PC-3 (cell line): ENCODE results near the gene CKB. TPM values are rescaled to one million over a fixed set of nuclear protein-coding genes. Genes with fewer than 3 reads are reported as not detected.

Experiments used
- ATAC-seq: fragments of 200-7000 bp; cut with Tn5 transposase; 2 replicates; pipeline ENCODE4 v1.9.1; 2020; ENCODE audit warnings: mild to moderate bottlenecking, moderate library complexity
- BruUV-seq: library from RNA; stranded (reverse); fragments of 400-500 nt; replicated peaks from 2 replicates; lab custom pipeline; 2021; lab: Mats Ljungman, UMichigan
- CTCF ChIA-PET: fragments of 300-600 bp; sonication (Branson Sonifier 250); formaldehyde crosslinking; loops from one replicate; lab custom pipeline; 2022; ENCODE audit warnings: antibody characterized with exemption; lab: Charles Lee
- POLR2A ChIA-PET: fragments of 300-600 bp; sonication (Branson Sonifier 250); formaldehyde crosslinking; loops from one replicate; lab custom pipeline; 2022; ENCODE audit warnings: antibody characterized with exemption; ENCODE audit not compliant: unreplicated experiment; lab: Charles Lee
- DNase-seq: peaks from one replicate; pipeline ENCODE4 v3.0.0-alpha.2; 2015
- H2AFZ ChIP-seq: fragments of 300-600 bp; sonication (generic); 2 replicates; pipeline ENCODE4 v1.6.0; 2016; ENCODE audit warnings: antibody characterized with exemption, low read length
- H3F3A ChIP-seq: fragments of 300-600 bp; sonication (generic); one replicate; pipeline ENCODE4 v1.6.0; 2017; ENCODE audit warnings: antibody characterized with exemption, low read length, control low read depth, mild to moderate bottlenecking; ENCODE audit not compliant: unreplicated experiment
- H3K27ac ChIP-seq: fragments of 300-600 bp; sonication (generic); 2 replicates; pipeline ENCODE4 v1.5.1; 2016; ENCODE audit warnings: mild to moderate bottlenecking, low read length
- H3K27me3 ChIP-seq: fragments of 300-600 bp; sonication (generic); 2 replicates; pipeline ENCODE4 v1.6.1; 2016; ENCODE audit warnings: low read length, mixed read lengths
- H3K36me3 ChIP-seq: fragments of 300-600 bp; sonication (generic); 2 replicates; pipeline ENCODE4 v1.6.1; 2016; ENCODE audit warnings: low read depth, mixed run types, low read length, mixed read lengths
- H3K4me1 ChIP-seq: fragments of 300-600 bp; sonication (generic); 2 replicates; pipeline ENCODE4 v1.5.1; 2016; ENCODE audit warnings: low read length; ENCODE audit not compliant: insufficient read depth
- H3K4me2 ChIP-seq: fragments of 300-600 bp; sonication (generic); 2 replicates; pipeline ENCODE4 v1.6.0; 2016; ENCODE audit warnings: low read length
- H3K4me3 ChIP-seq: fragments of 300-600 bp; sonication (generic); 2 replicates; pipeline ENCODE4 v1.5.1; 2016; ENCODE audit warnings: mild to moderate bottlenecking, low read length, mixed read lengths
- H3K79me2 ChIP-seq: fragments of 300-600 bp; sonication (generic); 2 replicates; pipeline ENCODE4 v1.6.1; 2017; ENCODE audit warnings: low read length, mixed read lengths
- H3K9ac ChIP-seq: fragments of 300-600 bp; sonication (generic); 2 replicates; pipeline ENCODE4 v1.6.0; 2016; ENCODE audit warnings: mild to moderate bottlenecking, low read length
- H3K9me2 ChIP-seq: fragments of 300-600 bp; sonication (generic); replicated peaks from 2 replicates; pipeline ENCODE4 v1.6.1; 2016; ENCODE audit warnings: mixed run types, low read length, mixed read lengths
- H3K9me3 ChIP-seq: fragments of 300-600 bp; sonication (generic); 2 replicates; pipeline ENCODE4 v1.6.1; 2016; ENCODE audit warnings: low read length, mixed read lengths
- H4K20me1 ChIP-seq: fragments of 300-600 bp; sonication (generic); 2 replicates; pipeline ENCODE4 v1.6.1; 2016; ENCODE audit warnings: low read length, mixed read lengths
- EZH2 ChIP-seq: fragments of 300-600 bp; sonication (generic); IDR thresholded peaks from one replicate; pipeline ENCODE4 v1.6.1; 2017; ENCODE audit warnings: antibody characterized with exemption, mild to moderate bottlenecking, low read length; ENCODE audit not compliant: unreplicated experiment
- EZH2phosphoT487 ChIP-seq: fragments of 300-600 bp; sonication (generic); IDR thresholded peaks from 2 replicates; pipeline ENCODE4 v1.6.1; 2018; ENCODE audit warnings: mild to moderate bottlenecking, antibody characterized with exemption, low read length, borderline replicate concordance
- intact Hi-C: fragments of 100-400 bp; cut with micrococcal nuclease; formaldehyde crosslinking; loops from 2 replicates; pipeline ENCODE4 v1.9.0; 2023
- total RNA-seq: library from RNA; depleted of rRNA; stranded (reverse); fragments of >200 nt; gene quantifications from 2 replicates; pipeline ENCODE4 v1.2.3, GENCODE V29; 2014
- TF ChIP-seq, protein P1 (sequence below): fragments of 300-600 bp; sonication (generic); conservative IDR thresholded peaks from 2 replicates; pipeline ENCODE4 v1.5.1; 2017; ENCODE audit warnings: antibody characterized with exemption, low read depth, mild to moderate bottlenecking, low read length

CKB gene
- total RNA-seq, 1 experiment from 2014 or later: 299 TPM

- Histone ChIP-seq H3K79me2 (peaks cover 73% of the 10 kb centered on the region), H2AFZ (no peak overlapping the region), H3F3A (no peaks in the 10 kb centered on the region), H4K20me1 (peaks cover 42% of the 10 kb centered on the region), H3K27ac (peak overlapping the region; percentile 7), H3K4me1 (peaks cover 34% of the 10 kb centered on the region), H3K36me3 (peaks cover 21% of the 10 kb centered on the region), H3K9me3 (no peaks in the 10 kb centered on the region), H3K4me2 (peak overlapping the region; percentile 37), H3K4me3 (peak overlapping the region; percentile 6; the same call in 1 of the 2 replicates), H3K27me3 (no peaks in the 10 kb centered on the region), H3K9ac (no peak overlapping the region), H3K9me2 (no peaks in the 10 kb centered on the region)
- ChIA-PET CTCF (interaction anchor here (0.5 to 1.3 kb wide), 4 partner anchors 11 to 101 kb away, joined by 3 to 4 read pairs (median 3); no protein-coding TSS in a partner anchor), POLR2A (interaction anchor here (0.6 kb wide), 1 partner anchor 141 kb away, joined by 3 read pairs; no protein-coding TSS in a partner anchor)
- intact Hi-C loops: no loop called here
- TF ChIP-seq, protein P1, sequence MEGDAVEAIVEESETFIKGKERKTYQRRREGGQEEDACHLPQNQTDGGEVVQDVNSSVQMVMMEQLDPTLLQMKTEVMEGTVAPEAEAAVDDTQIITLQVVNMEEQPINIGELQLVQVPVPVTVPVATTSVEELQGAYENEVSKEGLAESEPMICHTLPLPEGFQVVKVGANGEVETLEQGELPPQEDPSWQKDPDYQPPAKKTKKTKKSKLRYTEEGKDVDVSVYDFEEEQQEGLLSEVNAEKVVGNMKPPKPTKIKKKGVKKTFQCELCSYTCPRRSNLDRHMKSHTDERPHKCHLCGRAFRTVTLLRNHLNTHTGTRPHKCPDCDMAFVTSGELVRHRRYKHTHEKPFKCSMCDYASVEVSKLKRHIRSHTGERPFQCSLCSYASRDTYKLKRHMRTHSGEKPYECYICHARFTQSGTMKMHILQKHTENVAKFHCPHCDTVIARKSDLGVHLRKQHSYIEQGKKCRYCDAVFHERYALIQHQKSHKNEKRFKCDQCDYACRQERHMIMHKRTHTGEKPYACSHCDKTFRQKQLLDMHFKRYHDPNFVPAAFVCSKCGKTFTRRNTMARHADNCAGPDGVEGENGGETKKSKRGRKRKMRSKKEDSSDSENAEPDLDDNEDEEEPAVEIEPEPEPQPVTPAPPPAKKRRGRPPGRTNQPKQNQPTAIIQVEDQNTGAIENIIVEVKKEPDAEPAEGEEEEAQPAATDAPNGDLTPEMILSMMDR: no peak
- TF ChIP-seq EZH2 (no peak), EZH2phosphoT487 (no peak)
- DNase-seq (peak; percentile 80), ATAC-seq (peak; percentile 74)
- no TSS peak for BruUV-seq
These were observed 35.6 kb upstream of the CKB start for GRCh38 chr14:103558071-103558882.

- CTCF ChIA-PET: interaction anchor here (1.1 kb wide), 1 partner anchor 36 kb away, joined by 4 read pairs; no protein-coding TSS in a partner anchor
- BruUV-seq: no TSS peak
- POLR2A ChIA-PET: no interaction called here
- Histone ChIP-seq H3K4me3 (no peak overlapping the region), H3K9ac (no peak overlapping the region), H3K9me2 (no peaks in the 10 kb centered on the region), H3K27ac (no peak overlapping the region), H4K20me1 (peaks cover 42% of the 10 kb centered on the region), H3K9me3 (no peaks in the 10 kb centered on the region), H3K79me2 (peaks cover 65% of the 10 kb centered on the region), H3K4me1 (peaks cover 42% of the 10 kb centered on the region), H3K4me2 (no peak overlapping the region), H3K27me3 (no peaks in the 10 kb centered on the region), H3K36me3 (peaks cover 21% of the 10 kb centered on the region), H3F3A (no peaks in the 10 kb centered on the region), H2AFZ (no peak overlapping the region)
- intact Hi-C loops: no loop called here
- DNase-seq (no peak), ATAC-seq (no peak)
- TF ChIP-seq EZH2: no peak
These were observed 34.5 kb upstream of the CKB start for GRCh38 chr14:103556946-103557758.

DNA sequence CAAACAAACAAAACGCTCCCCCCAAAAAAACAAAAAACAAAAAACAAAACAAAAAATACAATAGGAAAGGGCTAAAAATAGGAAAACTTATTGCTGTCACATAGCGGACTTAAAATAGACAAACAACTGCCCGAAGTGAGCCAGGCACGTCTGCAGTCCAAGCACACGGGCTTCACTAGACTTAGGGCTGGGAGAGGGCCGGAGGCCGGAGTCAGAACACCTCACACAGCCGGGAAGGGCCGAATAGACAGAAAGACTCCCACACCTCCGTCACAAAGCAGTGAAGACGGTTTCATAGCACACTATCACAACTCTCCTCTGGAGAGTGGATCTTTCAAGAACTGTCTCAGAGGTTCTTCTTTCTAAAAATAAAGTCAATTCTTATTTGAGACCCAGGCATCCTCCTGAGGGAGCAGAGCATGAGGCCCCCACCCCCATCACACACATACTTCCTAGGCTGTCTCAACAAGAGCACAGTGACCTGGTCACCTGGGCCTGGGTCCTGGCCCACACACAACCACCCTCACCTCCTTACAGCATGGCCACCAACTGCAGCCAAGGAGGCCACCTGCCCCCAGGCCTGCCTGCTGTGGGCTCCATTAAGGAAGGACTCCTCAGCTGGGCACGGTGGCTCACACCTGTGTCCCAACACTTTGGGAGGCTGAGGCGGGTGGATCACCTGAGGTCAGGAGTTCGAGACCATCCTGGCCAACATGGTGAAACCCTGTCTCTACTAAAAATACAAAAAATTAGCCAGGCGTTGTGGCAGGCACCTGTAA is 33.1 kb upstream of the CKB start:
- H3K79me2 ChIP-seq: peaks cover 51% of the 10 kb centered on the region
- BruUV-seq: no TSS peak
- peaks cover 19% of the 10 kb centered on the region for H3K36me3 ChIP-seq
- H3K27ac ChIP-seq: no peak overlapping the region
- CTCF ChIA-PET: no interaction called here
- H3K9me2 ChIP-seq: no peaks in the 10 kb centered on the region
- H3K4me2 ChIP-seq: no peak overlapping the region
- peaks cover 33% of the 10 kb centered on the region for H4K20me1 ChIP-seq
- H2AFZ ChIP-seq: no peak overlapping the region
- DNase-seq (no peak), ATAC-seq (no peak)
- no peak overlapping the region for H3K9ac ChIP-seq
- intact Hi-C loops: no loop called here
- H3F3A ChIP-seq: no peaks in the 10 kb centered on the region
- POLR2A ChIA-PET: no interaction called here
- H3K9me3 ChIP-seq: no peaks in the 10 kb centered on the region
- TF ChIP-seq EZH2phosphoT487 (no peak), EZH2 (no peak)
- TF ChIP-seq, protein P1: no peak
- no peak overlapping the region for H3K4me3 ChIP-seq
- H3K4me1 ChIP-seq: peaks cover 44% of the 10 kb centered on the region
- no peaks in the 10 kb centered on the region for H3K27me3 ChIP-seq
